K562 (cell line): ENCODE data around the gene PAAF1. TPM values are rescaled to one million over a fixed set of nuclear protein-coding genes. Genes with fewer than 3 reads are reported as not detected.

Experiments
- ATAC-seq: fragments of 200-7000 bp; cut with Tn5 transposase; 3 replicates; pipeline ENCODE4 v1.9.1; 2020; ENCODE audit warnings: moderate library complexity
- BruUV-seq: library from RNA; stranded (reverse); fragments of 400-500 nt; replicated peaks from 2 replicates; lab custom pipeline; 2021; lab: Mats Ljungman, UMichigan
- CTCF ChIA-PET: fragments of 300-600 bp; formaldehyde crosslinking; extraction: SDS; loops from one replicate; lab custom pipeline; 2021; ENCODE audit warnings: low intra/inter-chr PET ratio; lab: Yijun Ruan, JAX
- POLR2A ChIA-PET: fragments of 300-600, 350-650 bp; sonication (Branson Sonifier 250); formaldehyde crosslinking; extraction: SDS; loops from one replicate; lab custom pipeline; 2021; ENCODE audit warnings: antibody characterized with exemption, inconsistent platforms; lab: Yijun Ruan, JAX
- DNase-seq, 4 experiments: peaks; one replicate each; pipeline versions ENCODE4 v3.0.0 to v3.0.0-alpha.2; 2011 to 2018; ENCODE audit warnings: low spot score in 3 of 4, mixed read lengths in 3 of 4; ENCODE audit errors: extremely low read depth in 1 of 4
- FAIRE-seq: peaks from 2 replicates; lab custom pipeline; 2011; peaks lifted over from hg19 to GRCh38; lab: Jason Lieb, UNC
- H2AFZ ChIP-seq: 2 replicates; pipeline ENCODE4 v1.6.0; 2011; ENCODE audit warnings: low read depth, low read length, control low read depth, inconsistent platforms
- H3K27ac ChIP-seq: fragments of 200-600 bp; 3 replicates; pipeline ENCODE4 v1.8.0; 2011; ENCODE audit warnings: low read depth, mild to moderate bottlenecking, control low read depth, inconsistent platforms, low read length, moderate library complexity, mixed read lengths; ENCODE audit errors: extremely low read depth
- H3K27me3 ChIP-seq, 2 experiments: fragments of 300-600 bp in 1 of 2; 2 replicates in 1 of 2; 3 replicates in 1 of 2; pipeline versions ENCODE4 v1.6.0 to v1.8.0; 2011; ENCODE audit warnings: inconsistent platforms in 2 of 2, low read length in 2 of 2, mild to moderate bottlenecking in 1 of 2, mixed read lengths in 1 of 2, moderate library complexity in 1 of 2; ENCODE audit not compliant: control insufficient read depth in 2 of 2, insufficient read depth in 2 of 2
- H3K36me3 ChIP-seq: fragments of 300-600 bp; 3 replicates; pipeline ENCODE4 v1.8.0; 2011; ENCODE audit warnings: mild to moderate bottlenecking, low read length, inconsistent platforms; ENCODE audit not compliant: control insufficient read depth, insufficient read depth
- H3K4me1 ChIP-seq, 2 experiments: fragments of 200-600 bp in 1 of 2; replicated peaks in 1 of 2; 2 replicates in 1 of 2; 3 replicates in 1 of 2; pipeline versions ENCODE4 v1.5.1 to v1.8.0; 2011; ENCODE audit warnings: inconsistent platforms in 2 of 2, low read length in 2 of 2, mild to moderate bottlenecking in 1 of 2, mixed read lengths in 1 of 2, moderate library complexity in 1 of 2; ENCODE audit not compliant: control insufficient read depth in 2 of 2, insufficient read depth in 2 of 2
- H3K4me2 ChIP-seq: 2 replicates; pipeline ENCODE4 v1.6.1; 2011; ENCODE audit warnings: low read length, control low read depth, inconsistent platforms, mixed read lengths; ENCODE audit not compliant: insufficient read depth
- H3K4me3 ChIP-seq: fragments of 200-600 bp; sonication (generic), shearing (Covaris generic); 2 replicates; pipeline ENCODE4 v1.5.1; 2016; ENCODE audit warnings: control low read depth, inconsistent platforms
- H3K79me2 ChIP-seq: fragments of 200-600 bp; 3 replicates; pipeline ENCODE4 v1.8.0; 2011; ENCODE audit warnings: low read length, inconsistent platforms; ENCODE audit not compliant: control insufficient read depth, insufficient read depth
- H3K9ac ChIP-seq, 2 experiments: 2 replicates each; pipeline versions ENCODE4 v1.6.0 to v1.6.1; 2011; ENCODE audit warnings: low read depth in 2 of 2, low read length in 2 of 2, control low read depth in 1 of 2, inconsistent platforms in 1 of 2, mild to moderate bottlenecking in 1 of 2, mixed read lengths in 1 of 2; ENCODE audit not compliant: insufficient read depth in 1 of 2
- H3K9me1 ChIP-seq: one replicate; pipeline ENCODE4 v1.6.0; 2011; ENCODE audit warnings: inconsistent platforms, mild to moderate bottlenecking, low read length, moderate library complexity; ENCODE audit not compliant: control insufficient read depth, insufficient read depth
- H3K9me3 ChIP-seq: replicated peaks from 2 replicates; pipeline ENCODE4 v1.5.1; 2011; ENCODE audit warnings: low read depth, low read length, inconsistent platforms; ENCODE audit not compliant: control insufficient read depth, insufficient read depth
- H4K20me1 ChIP-seq: replicated peaks from 2 replicates; pipeline ENCODE4 v1.6.1; 2011; ENCODE audit warnings: low read length, inconsistent platforms, mixed read lengths; ENCODE audit not compliant: control insufficient read depth, insufficient read depth
- ARID2 ChIP-seq: fragments of 450-650 bp; IDR thresholded peaks from 2 replicates; pipeline ENCODE4 v1.6.1; 2017; ENCODE audit warnings: antibody characterized with exemption, mild to moderate bottlenecking
- NFIC ChIP-seq: fragments of 450-650 bp; IDR thresholded peaks from 2 replicates; pipeline ENCODE4 v1.6.1; 2017; ENCODE audit warnings: mild to moderate bottlenecking, inconsistent platforms
- PHF21A ChIP-seq: fragments of 450-650 bp; IDR thresholded peaks from 2 replicates; pipeline ENCODE4 v1.6.1; 2017; ENCODE audit warnings: low read depth, borderline replicate concordance
- POU5F1 ChIP-seq: fragments of 150-350 bp; IDR thresholded peaks from 2 replicates; pipeline ENCODE4 v1.6.1; 2014; ENCODE audit warnings: borderline replicate concordance, low read length, low read depth, mild to moderate bottlenecking; ENCODE audit not compliant: partially characterized antibody
- WGBS: fragments of 100-300 bp; shearing (Covaris generic); methylation state at CpG from one replicate; pipeline ENCODE4 v1.1.6; 2016; ENCODE audit warnings: low coverage, mixed read lengths; ENCODE audit not compliant: insufficient coverage; ENCODE audit errors: missing lambda C conversion rate; 5-methylcytosine and 5-hydroxymethylcytosine counted together
- in situ Hi-C: fragments of 300-500 bp; cut with MboI; formaldehyde crosslinking; loops from 4 replicates; pipeline ENCODE4 v1.15.0; 2018; ENCODE audit warnings: inconsistent platforms, mixed read lengths
- intact Hi-C: fragments of 100-400 bp; cut with micrococcal nuclease; formaldehyde crosslinking; loops from 2 replicates; pipeline ENCODE4 v1.14.2; 2022
- polyA plus RNA-seq, 8 experiments: library from polyadenylated mRNA; depleted of rRNA in 4 of 8; stranded (reverse) in 5 of 8; unstranded in 3 of 8; fragments of >200 nt; fragmentation: Nextera tagmentation in 2 of 8; fragmentation: Illumina TruSeq in 1 of 8; extraction: Ambion mirVana in 2 of 8; extraction: Trizol in 1 of 8; gene quantifications; 2 replicates each; pipeline versions ENCODE4 v1.2.1 to v1.2.3, GENCODE V29; 2011 to 2014; ENCODE audit warnings: inconsistent platforms in 1 of 8, missing spikeins in 1 of 8
- total RNA-seq, 7 experiments: library from RNA; depleted of rRNA in 6 of 7; stranded (reverse); fragments of >200 nt in 6 of 7; fragmentation: Illumina TruSeq in 2 of 7; extraction: Trizol in 2 of 7; gene quantifications; 2 replicates each; pipeline versions ENCODE4 v1.2.1 to v1.2.3, GENCODE V29; 2011 to 2021; ENCODE audit warnings: low replicate concordance in 1 of 7
- TF ChIP-seq, protein P1 (sequence below), 2 experiments: fragments of 450-650 bp in 1 of 2; sonication (generic) in 1 of 2; formaldehyde crosslinking in 1 of 2; IDR thresholded peaks in 1 of 2; conservative IDR thresholded peaks in 1 of 2; 2 replicates each; pipeline versions ENCODE4 v1.6.1 to v1.8.1; 2016 to 2023; ENCODE audit warnings: mild to moderate bottlenecking in 2 of 2, moderate library complexity in 2 of 2, inconsistent platforms in 1 of 2, missing genetic modification reagents in 1 of 2

Gene PAAF1
- total and polyA plus RNA-seq, 9 of the 15 experiments (the other 6 are each of a cell fraction or from before 2014, with no cell fraction given): 13.5 to 78.6 (median 23.3) TPM

DNA sequence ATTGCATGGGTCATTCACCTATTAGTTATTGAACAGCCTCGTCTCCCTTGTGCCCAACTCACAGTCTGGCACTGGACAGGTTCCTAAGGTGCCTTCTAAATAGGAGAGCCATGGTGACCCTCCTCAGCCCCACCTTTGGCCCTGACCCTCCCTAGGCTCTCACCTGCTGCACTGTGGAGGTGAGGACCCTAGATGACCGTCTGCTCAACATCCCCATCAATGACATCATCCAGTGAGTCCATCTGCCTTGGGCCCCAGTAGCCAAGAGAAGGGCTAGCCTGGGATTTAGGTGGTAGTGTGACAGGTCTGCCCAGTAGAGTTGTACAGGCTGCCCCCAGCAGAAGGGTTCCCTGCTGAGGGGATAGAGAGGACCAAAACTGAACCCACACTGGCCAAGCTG, 92.3 kb downstream of the PAAF1 start:
- whole genome bisulfite sequencing: 29% methylated on average over 2 of the region's 2 CpGs
- intact Hi-C loops: no loop called here
- Histone ChIP-seq H3K79me2 (no peaks in the 10 kb centered on the region), H3K27ac (no peak overlapping the region), H4K20me1 (0 out of 2 replicates have a peak, but pooled peaks cover 3% of the 10 kb centered on the region), H3K27me3 (no peaks in the 10 kb centered on the region; a peak in 1 of 5 replicates), H3K9me1 (no peaks in the 10 kb centered on the region), H2AFZ (no peak overlapping the region), H3K4me2 (no peak overlapping the region), H3K9me3 (no peaks in the 10 kb centered on the region), H3K4me3 (no peak overlapping the region), H3K9ac (no peak overlapping the region), H3K4me1 (peaks cover 15 to 18% of the 10 kb centered on the region in 2 experiments; a peak in 3 of 5 replicates), H3K36me3 (peaks cover 4% of the 10 kb centered on the region; the same call in 1 of the 3 replicates)
- in situ Hi-C loops: loop anchor here (10.0 kb wide), 1 partner anchor 486 kb away; no protein-coding TSS in a partner anchor
- TF ChIP-seq NFIC (no peak), ARID2 (no peak), POU5F1 (no peak), PHF21A (no peak)
- TF ChIP-seq, protein P1, sequence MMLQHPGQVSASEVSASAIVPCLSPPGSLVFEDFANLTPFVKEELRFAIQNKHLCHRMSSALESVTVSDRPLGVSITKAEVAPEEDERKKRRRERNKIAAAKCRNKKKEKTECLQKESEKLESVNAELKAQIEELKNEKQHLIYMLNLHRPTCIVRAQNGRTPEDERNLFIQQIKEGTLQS (IDR thresholded peaks at IDR 0.05): peak; percentile 36; the same call in 1 of the 2 replicates
- TF ChIP-seq, protein P1 (CRISPR knock-in tag; conservative IDR thresholded peaks at IDR 0.05): no peak
- ChIA-PET CTCF (no interaction called here), POLR2A (interaction anchor here (0.6 to 5.7 kb wide), 2 partner anchors 11 to 476 kb away, joined by 3 to 54 read pairs; partner anchors contain the start of gene UCP2)
- ATAC-seq: no peak
- no peak for FAIRE-seq
- DNase-seq: no peak
- BruUV-seq: no TSS peak
